Nephron progenitor cell (in vitro differentiated cells): ENCODE data around the gene SPAG9.

Source experiments
- DNase-seq: peaks from one replicate; pipeline ENCODE4 v3.0.0; 2021
- H3K27ac Mint-ChIP-seq: 2 replicates; pipeline ENCODE4 v1.8.0; 2021; ENCODE audit warnings: mild to moderate bottlenecking, moderate library complexity, mixed read lengths
- H3K27me3 Mint-ChIP-seq: 2 replicates; pipeline ENCODE4 v1.8.0; 2021; ENCODE audit warnings: mild to moderate bottlenecking, low read depth, mixed read lengths; ENCODE audit not compliant: poor library complexity
- H3K36me3 Mint-ChIP-seq: 2 replicates; pipeline ENCODE4 v1.8.0; 2021; ENCODE audit warnings: low read depth, mixed read lengths
- H3K4me1 Mint-ChIP-seq: 2 replicates; pipeline ENCODE4 v1.8.0; 2021; ENCODE audit warnings: mixed read lengths
- H3K4me3 Mint-ChIP-seq: 2 replicates; pipeline ENCODE4 v1.8.0; 2021; ENCODE audit warnings: mild to moderate bottlenecking, moderate library complexity, mixed read lengths
- H3K9me3 Mint-ChIP-seq: 2 replicates; pipeline ENCODE4 v1.8.0; 2021; ENCODE audit warnings: mild to moderate bottlenecking, moderate library complexity, mixed read lengths
- CTCF ChIP-seq: fragments of 200-600 bp; sonication (generic); IDR thresholded peaks from 2 replicates; pipeline ENCODE4 v1.5.0; 2021; ENCODE audit warnings: antibody characterized with exemption

The SPAG9 gene

GRCh38 chr17:51144266-51145022 is 23.8 kb upstream of the SPAG9 start:
- Mint-ChIP-seq H3K27ac (peak overlapping the region; percentile 66), H3K27me3 (peaks cover 10% of the 10 kb centered on the region), H3K4me3 (no peak overlapping the region), H3K36me3 (no peaks in the 10 kb centered on the region), H3K9me3 (no peaks in the 10 kb centered on the region), H3K4me1 (peaks cover 29% of the 10 kb centered on the region)
- TF ChIP-seq CTCF, result no peak
- no peak for DNase-seq

GRCh38 chr17:51142597-51142996 is 21.9 kb upstream of the SPAG9 start:
- Mint-ChIP-seq H3K27ac (no peak overlapping the region), H3K27me3 (peaks cover 12% of the 10 kb centered on the region), H3K4me1 (peaks cover 29% of the 10 kb centered on the region), H3K36me3 (no peaks in the 10 kb centered on the region), H3K9me3 (peaks cover 2% of the 10 kb centered on the region), H3K4me3 (no peak overlapping the region)
- no peak for DNase-seq
- TF ChIP-seq CTCF, result no peak

GRCh38 chr17:51135956-51136355 is 15.3 kb upstream of the SPAG9 start:
- Mint-ChIP-seq H3K27me3 (peaks cover 21% of the 10 kb centered on the region), H3K4me1 (no peaks in the 10 kb centered on the region), H3K36me3 (no peaks in the 10 kb centered on the region), H3K4me3 (no peak overlapping the region), H3K27ac (no peak overlapping the region), H3K9me3 (peaks cover 16% of the 10 kb centered on the region)
- TF ChIP-seq CTCF, result no peak
- DNase-seq, result no peak

GRCh38 chr17:51133365-51133764 is 12.7 kb upstream of the SPAG9 start:
- Mint-ChIP-seq H3K4me1 (no peaks in the 10 kb centered on the region), H3K36me3 (no peaks in the 10 kb centered on the region), H3K9me3 (peaks cover 16% of the 10 kb centered on the region), H3K27ac (no peak overlapping the region), H3K4me3 (no peak overlapping the region), H3K27me3 (peaks cover 29% of the 10 kb centered on the region)
- DNase-seq, result no peak
- TF ChIP-seq CTCF, result no peak

- no peak for DNase-seq
- no peak for TF ChIP-seq CTCF
- H3K27me3 Mint-ChIP-seq, result peaks cover 31% of the 10 kb centered on the region
- no peaks in the 10 kb centered on the region for H3K4me1 Mint-ChIP-seq
- H3K9me3 Mint-ChIP-seq, result peaks cover 16% of the 10 kb centered on the region
- H3K36me3 Mint-ChIP-seq, result no peaks in the 10 kb centered on the region
- no peak overlapping the region for H3K27ac Mint-ChIP-seq
- H3K4me3 Mint-ChIP-seq, result no peak overlapping the region
These were observed 12.3 kb upstream of the SPAG9 start for GRCh38 chr17:51132964-51133319.

- no peaks in the 10 kb centered on the region for H3K36me3 Mint-ChIP-seq
- TF ChIP-seq CTCF, result no peak
- no peaks in the 10 kb centered on the region for H3K4me1 Mint-ChIP-seq
- no peak for DNase-seq
- H3K27me3 Mint-ChIP-seq, result peaks cover 32% of the 10 kb centered on the region
- H3K9me3 Mint-ChIP-seq, result peaks cover 3% of the 10 kb centered on the region
- H3K27ac Mint-ChIP-seq, result no peak overlapping the region
- H3K4me3 Mint-ChIP-seq, result no peak overlapping the region
These were observed 7.4 kb upstream of the SPAG9 start for GRCh38 chr17:51128076-51128475.
